GM19397 (cell line): Measurements from ENCODE around the gene ACOD1.
"Not testable (repeated sequence)": the region's sequence is repeated elsewhere in the genome, so short reads cannot be mapped to it uniquely, and the experiment has no call there.

Experiments
- ATAC-seq: cut with Tn5 transposase; IDR thresholded peaks from one replicate; pipeline ENCODE4 v1.9.1; 2021; ENCODE audit warnings: mild to moderate bottlenecking, moderate library complexity; ENCODE audit not compliant: unreplicated experiment

ACOD1 gene

GRCh38 chr13:76948149-76948548 is at the start of gene ACOD1:
Gene ACOD1, plus strand, starts transcription at chr13:76948511. Its CDS starts 48 bp downstream, at chr13:76948559.
- no peak for ATAC-seq

GRCh38 chr13:76899066-76899465 is 49.2 kb upstream of the ACOD1 start:
- not testable (repeated sequence) for ATAC-seq

- ATAC-seq, result peak; percentile 93
Measured at GRCh38 chr13:76903544-76904162, 44.7 kb upstream of the ACOD1 start.

GRCh38 chr13:76904507-76904906 is 43.8 kb upstream of the ACOD1 start:
- no peak for ATAC-seq

GRCh38 chr13:76912476-76912875 is 35.8 kb upstream of the ACOD1 start:
- no peak for ATAC-seq

- ATAC-seq, result no peak
Measured at GRCh38 chr13:76913898-76914297, 34.4 kb upstream of the ACOD1 start.

- no peak for ATAC-seq
Measured at GRCh38 chr13:76917095-76917494, 31.2 kb upstream of the ACOD1 start.

- not testable (repeated sequence) for ATAC-seq
Measured at GRCh38 chr13:76917755-76918481, 30.4 kb upstream of the ACOD1 start.

- no peak for ATAC-seq
Measured at GRCh38 chr13:76921516-76921915, 26.8 kb upstream of the ACOD1 start.

GRCh38 chr13:76925115-76925514 is 23.2 kb upstream of the ACOD1 start:
- ATAC-seq, result no peak

- no peak for ATAC-seq
Measured at GRCh38 chr13:76927955-76928354, 20.4 kb upstream of the ACOD1 start.

- ATAC-seq, result no peak
Measured at GRCh38 chr13:76928456-76928855, 19.9 kb upstream of the ACOD1 start.

GRCh38 chr13:76929320-76929719 is 19.0 kb upstream of the ACOD1 start:
- no peak for ATAC-seq

- no peak for ATAC-seq
Measured at GRCh38 chr13:76929851-76930374, 18.4 kb upstream of the ACOD1 start.

- ATAC-seq, result no peak
Measured at GRCh38 chr13:76932076-76932475, 16.2 kb upstream of the ACOD1 start.

GRCh38 chr13:76934671-76935070 is 13.6 kb upstream of the ACOD1 start:
- ATAC-seq, result no peak

- ATAC-seq, result no peak
Measured at GRCh38 chr13:76936763-76937162, 11.5 kb upstream of the ACOD1 start.

- no peak for ATAC-seq
Measured at GRCh38 chr13:76937281-76937820, 11.0 kb upstream of the ACOD1 start.

GRCh38 chr13:76939215-76939614 is 9.1 kb upstream of the ACOD1 start:
- no peak for ATAC-seq

- no peak for ATAC-seq
Measured at GRCh38 chr13:76942363-76942762, 5.9 kb upstream of the ACOD1 start.

- no peak for ATAC-seq
Measured at GRCh38 chr13:76943646-76944045, 4.7 kb upstream of the ACOD1 start.

GRCh38 chr13:76944456-76944855 is 3.9 kb upstream of the ACOD1 start:
- no peak for ATAC-seq
